IMR-90 (cell line): ENCODE results near the gene HIVEP1. TPM values are rescaled to one million over a fixed set of nuclear protein-coding genes. Genes with fewer than 3 reads are reported as not detected.

Experiments
- ATAC-seq: fragments of 200-7000 bp; cut with Tn5 transposase; 2 replicates; pipeline ENCODE4 v1.9.1; 2020; ENCODE audit warnings: low read depth, mild to moderate bottlenecking, moderate library complexity
- BruUV-seq: library from RNA; stranded (reverse); fragments of 400-500 nt; replicated peaks from 2 replicates; lab custom pipeline; 2021; lab: Mats Ljungman, UMichigan
- CTCF ChIA-PET: fragments of 300-600 bp; formaldehyde crosslinking; extraction: SDS; loops from one replicate; lab custom pipeline; 2021; ENCODE audit warnings: antibody characterized with exemption; lab: Yijun Ruan, JAX
- POLR2A ChIA-PET: fragments of 300-600 bp; sonication (Branson Sonifier 250); formaldehyde crosslinking; loops from one replicate; lab custom pipeline; 2022; ENCODE audit warnings: antibody characterized with exemption; ENCODE audit not compliant: unreplicated experiment; lab: Charles Lee
- DNase-seq: peaks from one replicate; pipeline ENCODE4 v3.0.0; 2013
- H2AFZ ChIP-seq: replicated peaks from 2 replicates; pipeline ENCODE3; 2013; ENCODE audit warnings: low read length, mild to moderate bottlenecking; ENCODE audit not compliant: poor library complexity
- H2AK5ac ChIP-seq: 2 replicates; pipeline ENCODE4 v1.6.1; 2013; ENCODE audit warnings: low read depth, low read length, inconsistent platforms
- H2AK9ac ChIP-seq: replicated peaks from 2 replicates; pipeline ENCODE3; 2013; ENCODE audit warnings: mild to moderate bottlenecking, low read depth, low read length, moderate library complexity; ENCODE audit not compliant: poor library complexity
- H2BK120ac ChIP-seq: 2 replicates; pipeline ENCODE4 v1.6.1; 2013; ENCODE audit warnings: low read depth, low read length, inconsistent platforms
- H2BK15ac ChIP-seq: 3 replicates; pipeline ENCODE4 v1.6.1; 2013; ENCODE audit warnings: low read depth, low read length, inconsistent platforms
- H2BK20ac ChIP-seq: 2 replicates; pipeline ENCODE4 v1.6.1; 2013; ENCODE audit warnings: low read depth, mild to moderate bottlenecking, inconsistent platforms, low read length, moderate library complexity
- H2BK5ac ChIP-seq: 2 replicates; pipeline ENCODE4 v1.6.1; 2013; ENCODE audit warnings: mild to moderate bottlenecking, low read depth, low read length, inconsistent platforms; ENCODE audit not compliant: poor library complexity, severe bottlenecking
- H3K14ac ChIP-seq: replicated peaks from 2 replicates; pipeline ENCODE4 v1.6.1; 2013; ENCODE audit warnings: low read depth, low read length, inconsistent platforms
- H3K18ac ChIP-seq: 2 replicates; pipeline ENCODE4 v1.6.1; 2013; ENCODE audit warnings: low read depth, low read length, control low read depth
- H3K23ac ChIP-seq: 2 replicates; pipeline ENCODE4 v1.6.1; 2013; ENCODE audit warnings: low read depth, low read length, inconsistent platforms
- H3K27ac ChIP-seq: 2 replicates; pipeline ENCODE4 v1.5.1; 2013; ENCODE audit warnings: mild to moderate bottlenecking, control low read depth, low read length; ENCODE audit not compliant: insufficient read depth
- H3K27me3 ChIP-seq: 2 replicates; pipeline ENCODE4 v1.6.1; 2013; ENCODE audit warnings: low read length; ENCODE audit not compliant: control insufficient read depth, insufficient read depth
- H3K36me3 ChIP-seq: 2 replicates; pipeline ENCODE4 v1.6.1; 2013; ENCODE audit warnings: low read length, mixed read lengths; ENCODE audit not compliant: control insufficient read depth, insufficient read depth
- H3K4ac ChIP-seq: 2 replicates; pipeline ENCODE4 v1.6.1; 2013; ENCODE audit warnings: low read depth, low read length, inconsistent platforms
- H3K4me1 ChIP-seq: 2 replicates; pipeline ENCODE4 v1.6.1; 2013; ENCODE audit warnings: low read length, mixed read lengths; ENCODE audit not compliant: control insufficient read depth, insufficient read depth
- H3K4me2 ChIP-seq: 2 replicates; pipeline ENCODE4 v1.6.1; 2013; ENCODE audit warnings: low read depth, mild to moderate bottlenecking, control low read depth, low read length, moderate library complexity
- H3K4me3 ChIP-seq: 2 replicates; pipeline ENCODE4 v1.5.1; 2013; ENCODE audit warnings: low read depth, mild to moderate bottlenecking, control low read depth, low read length, moderate library complexity; ENCODE audit not compliant: insufficient read depth
- H3K56ac ChIP-seq: 2 replicates; pipeline ENCODE4 v1.6.1; 2013; ENCODE audit warnings: low read length, inconsistent platforms; ENCODE audit not compliant: insufficient read depth; ENCODE audit errors: extremely low read depth
- H3K79me1 ChIP-seq, 2 experiments: 2 replicates each; pipeline ENCODE4 v1.6.1; 2013; ENCODE audit warnings: low read length in 2 of 2, inconsistent platforms in 1 of 2, low read depth in 1 of 2
- H3K9ac ChIP-seq: 2 replicates; pipeline ENCODE4 v1.6.1; 2013; ENCODE audit warnings: low read depth, low read length, control low read depth
- H3K9me1 ChIP-seq: 2 replicates; pipeline ENCODE4 v1.6.1; 2013; ENCODE audit warnings: low read length, inconsistent platforms; ENCODE audit not compliant: insufficient read depth
- H3K9me3 ChIP-seq: 2 replicates; pipeline ENCODE4 v1.6.1; 2013; ENCODE audit warnings: low read length; ENCODE audit not compliant: control insufficient read depth, insufficient read depth
- H4K20me1 ChIP-seq: 2 replicates; pipeline ENCODE4 v1.6.1; 2013; ENCODE audit warnings: low read length, inconsistent platforms; ENCODE audit not compliant: insufficient read depth
- H4K5ac ChIP-seq: 2 replicates; pipeline ENCODE4 v1.6.1; 2013; ENCODE audit warnings: mild to moderate bottlenecking, low read depth, low read length, control low read depth
- H4K8ac ChIP-seq, 2 experiments: 2 replicates each; pipeline ENCODE4 v1.6.1; 2013; ENCODE audit warnings: low read depth in 2 of 2, low read length in 2 of 2, control low read depth in 1 of 2, inconsistent platforms in 1 of 2
- H4K91ac ChIP-seq: 2 replicates; pipeline ENCODE4 v1.6.1; 2013; ENCODE audit warnings: low read depth, low read length, inconsistent platforms; ENCODE audit not compliant: insufficient read depth
- MAFK ChIP-seq: IDR thresholded peaks from 2 replicates; pipeline ENCODE4 v1.6.1; 2012; ENCODE audit warnings: low read depth, low read length, improper control_type of control experiment
- NFE2L2 ChIP-seq: fragments of 150-350 bp; IDR thresholded peaks from 2 replicates; pipeline ENCODE4 v1.6.1; 2016; ENCODE audit warnings: low read depth, mild to moderate bottlenecking, low read length
- dilution Hi-C: fragments of 300-500 bp; cut with HindIII; formaldehyde crosslinking; loops from one replicate; pipeline ENCODE4 v1.14.3; 2018; ENCODE audit warnings: low sequenced_read_pairs; ENCODE audit not compliant: unreplicated experiment
- in situ Hi-C: fragments of 300-500 bp; cut with MboI; formaldehyde crosslinking; loops from 3 replicates; pipeline ENCODE4 v1.14.3; 2019; ENCODE audit warnings: low sequenced_read_pairs, inconsistent platforms, mixed read lengths
- intact Hi-C: fragments of 100-400 bp; cut with micrococcal nuclease; formaldehyde crosslinking; loops from 2 replicates; pipeline ENCODE4 v1.10.0; 2022
- polyA plus RNA-seq, 3 experiments: library from polyadenylated mRNA; depleted of rRNA; stranded (reverse); fragments of >200 nt; gene quantifications; 2 replicates each; pipeline ENCODE4 v1.2.3, GENCODE V29; 2012; ENCODE audit warnings: low replicate concordance in 1 of 3
- total RNA-seq: library from RNA; depleted of rRNA; stranded (reverse); fragments of >200 nt; gene quantifications from 2 replicates; pipeline ENCODE4 v1.2.3, GENCODE V29; 2012

HIVEP1 gene
- total and polyA plus RNA-seq, 2 of the 4 experiments (the other 2 are of a cell fraction): 13.0 to 17.2 TPM

GRCh38 chr6:12118607-12119006 lies 106.5 kb downstream of the HIVEP1 start:
- Histone ChIP-seq H3K27me3 (no peaks in the 10 kb centered on the region), H3K9me1 (peaks cover 9% of the 10 kb centered on the region), H2BK120ac (no peak overlapping the region), H2AK5ac (no peak overlapping the region), H2AFZ (no peak overlapping the region), H3K9ac (no peak overlapping the region), H3K56ac (no peak overlapping the region), H3K4me3 (no peak overlapping the region), H2BK20ac (no peak overlapping the region), H3K9me3 (no peaks in the 10 kb centered on the region; the same call in 1 of the 2 replicates), H4K8ac (no peak overlapping the region), H3K79me1 (peaks cover 11 to 36% of the 10 kb centered on the region in 2 experiments), H4K20me1 (no peaks in the 10 kb centered on the region), H2AK9ac (no peak overlapping the region), H3K4ac (no peak overlapping the region), H3K4me1 (peaks cover under 1% of the 10 kb centered on the region), H4K5ac (no peak overlapping the region), H3K14ac (no peak overlapping the region), H3K23ac (no peak overlapping the region), H3K27ac (no peak overlapping the region), H3K18ac (no peak overlapping the region), H4K91ac (no peak overlapping the region), H2BK5ac (no peak overlapping the region), H3K4me2 (no peak overlapping the region), H2BK15ac (no peak overlapping the region), H3K36me3 (peaks cover 21% of the 10 kb centered on the region)
- in situ Hi-C loops: no loop called here
- POLR2A ChIA-PET: no interaction called here
- ATAC-seq: no peak
- no TSS peak for BruUV-seq
- CTCF ChIA-PET: no interaction called here
- dilution Hi-C loops: no loop called here
- DNase-seq: no peak
- intact Hi-C loops: no loop called here
- no peak for TF ChIP-seq NFE2L2
- TF ChIP-seq MAFK: peak; percentile 93
